ENCODE results near the gene GPR18. TPM values are rescaled to one million over a fixed set of nuclear protein-coding genes. Genes with fewer than 3 reads are reported as not detected.

Gene GPR18, protein sequence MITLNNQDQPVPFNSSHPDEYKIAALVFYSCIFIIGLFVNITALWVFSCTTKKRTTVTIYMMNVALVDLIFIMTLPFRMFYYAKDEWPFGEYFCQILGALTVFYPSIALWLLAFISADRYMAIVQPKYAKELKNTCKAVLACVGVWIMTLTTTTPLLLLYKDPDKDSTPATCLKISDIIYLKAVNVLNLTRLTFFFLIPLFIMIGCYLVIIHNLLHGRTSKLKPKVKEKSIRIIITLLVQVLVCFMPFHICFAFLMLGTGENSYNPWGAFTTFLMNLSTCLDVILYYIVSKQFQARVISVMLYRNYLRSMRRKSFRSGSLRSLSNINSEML
- total RNA-seq, result not detected in 2 replicates

DNA sequence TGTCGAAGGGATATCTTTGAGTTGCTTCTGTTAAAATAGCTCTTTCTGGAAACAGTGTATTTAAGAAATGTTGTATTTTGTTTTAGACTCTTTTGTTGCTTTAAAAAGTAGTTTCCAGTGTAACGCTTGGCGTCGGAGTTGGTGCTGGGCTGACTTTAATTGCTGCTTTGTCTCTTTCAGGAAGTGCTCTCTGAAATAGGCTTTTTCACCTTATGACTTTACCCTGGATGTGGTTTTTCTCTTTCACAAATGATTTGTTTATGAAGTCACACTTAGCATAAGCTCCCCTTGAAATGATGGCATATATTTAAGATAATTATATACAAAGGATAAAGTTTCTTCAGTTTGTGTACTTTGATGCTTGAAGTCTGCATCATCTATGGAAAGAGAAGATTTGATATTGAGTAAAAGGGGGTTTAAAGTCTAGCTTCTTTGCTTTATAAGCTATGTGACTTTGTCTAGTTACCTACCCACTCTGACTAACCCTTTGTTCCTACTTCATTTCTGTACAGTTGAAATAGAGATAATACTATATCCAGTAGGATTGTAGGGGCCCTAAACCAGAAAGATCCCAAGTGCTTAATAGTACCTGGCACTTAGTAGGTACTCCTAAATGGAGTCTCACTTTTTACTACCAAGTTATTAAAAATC is at the start of gene GPR18:
TSS of gene GPR18 (minus strand) at position 170 of the 651 bp plus-strand sequence. CDS start 2,507 bp downstream, outside the sequence.

DNA sequence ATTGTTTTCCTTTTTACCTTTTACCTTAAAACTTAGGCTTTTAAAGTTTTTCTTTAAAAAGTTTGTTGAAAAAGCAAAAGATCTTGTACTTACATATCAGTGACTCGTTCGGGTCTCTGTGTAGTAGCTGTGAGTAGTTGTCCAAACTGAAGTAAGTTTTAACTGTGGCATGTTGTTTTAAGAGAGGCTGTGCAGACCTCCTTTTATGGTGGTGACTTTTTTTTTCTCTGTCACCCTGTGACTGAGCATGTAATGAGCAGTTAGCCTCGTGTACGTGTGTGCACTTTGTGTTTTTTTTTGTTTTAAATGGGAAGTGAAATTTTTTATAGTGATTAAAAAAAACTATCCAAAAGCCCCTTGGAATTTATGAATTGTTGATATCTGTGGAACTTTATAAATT is 49.1 kb upstream of the GPR18 start, which contains the start of gene GPR183:
TSS of gene GPR183 (minus strand) at position 153 of the 400 bp plus-strand sequence. CDS start 11,254 bp downstream, outside the sequence.

Other genes with a start within 250 kb of the GPR18 start
- gene UBAC2, start 57.5 kb downstream of the GPR18 start, total RNA-seq, result 30.0 and 36.0 TPM in 2 replicates
- gene GPR183, start 49.0 kb upstream of the GPR18 start, total RNA-seq, result not detected in 2 replicates
- gene TM9SF2, start 243.1 kb upstream of the GPR18 start, total RNA-seq, result 95.5 and 118 TPM in 2 replicates